H9 (cell line): ENCODE data around the gene TRIM2. TPM values are rescaled to one million over a fixed set of nuclear protein-coding genes. Genes with fewer than 3 reads are reported as not detected.

Source experiments
- DNase-seq: peaks from one replicate; pipeline ENCODE4 v3.0.0-alpha.2; 2017
- H2AFZ ChIP-seq: one replicate; pipeline ENCODE4 v1.6.1; 2013; ENCODE audit warnings: mild to moderate bottlenecking, low read length, control low read depth, moderate library complexity
- H2AK5ac ChIP-seq: 2 replicates; pipeline ENCODE4 v1.6.1; 2013; ENCODE audit warnings: low read length, control low read depth, mixed read lengths; ENCODE audit not compliant: insufficient read length
- H2BK120ac ChIP-seq: one replicate; pipeline ENCODE4 v1.6.1; 2013; ENCODE audit warnings: low read depth, mild to moderate bottlenecking, low read length, control low read depth, inconsistent platforms; ENCODE audit not compliant: poor library complexity, severe bottlenecking
- H2BK12ac ChIP-seq: 2 replicates; pipeline ENCODE4 v1.6.1; 2013; ENCODE audit warnings: low read length, control low read depth, mixed read lengths, low read depth; ENCODE audit not compliant: insufficient read length
- H2BK15ac ChIP-seq: 2 replicates; pipeline ENCODE4 v1.6.1; 2013; ENCODE audit warnings: low read depth, low read length, control low read depth
- H2BK20ac ChIP-seq: one replicate; pipeline ENCODE4 v1.6.1; 2013; ENCODE audit warnings: low read depth, mild to moderate bottlenecking, low read length, control low read depth, inconsistent platforms; ENCODE audit not compliant: poor library complexity, severe bottlenecking
- H2BK5ac ChIP-seq: 2 replicates; pipeline ENCODE4 v1.6.1; 2013; ENCODE audit warnings: low read length, control low read depth, mixed read lengths; ENCODE audit not compliant: insufficient read length
- H3K14ac ChIP-seq: 2 replicates; pipeline ENCODE4 v1.6.1; 2013; ENCODE audit warnings: low read length, control low read depth; ENCODE audit not compliant: insufficient read depth
- H3K18ac ChIP-seq: 2 replicates; pipeline ENCODE4 v1.6.1; 2013; ENCODE audit warnings: low read depth, mild to moderate bottlenecking, mixed read lengths, low read length, control low read depth; ENCODE audit not compliant: insufficient read length
- H3K23ac ChIP-seq: 2 replicates; pipeline ENCODE4 v1.6.1; 2013; ENCODE audit warnings: low read length, control low read depth, mixed read lengths, low read depth; ENCODE audit not compliant: insufficient read length
- H3K23me2 ChIP-seq: 2 replicates; pipeline ENCODE4 v1.6.1; 2013; ENCODE audit warnings: low read depth, mild to moderate bottlenecking, mixed read lengths, low read length, control low read depth; ENCODE audit not compliant: insufficient read length, poor library complexity, severe bottlenecking
- H3K27ac ChIP-seq: 2 replicates; pipeline ENCODE4 v1.5.1; 2013; ENCODE audit warnings: low read length, control low read depth, mixed read lengths, low read depth; ENCODE audit not compliant: insufficient read length
- H3K27me3 ChIP-seq: 2 replicates; pipeline ENCODE4 v1.6.1; 2013; ENCODE audit warnings: low read length, control low read depth, inconsistent platforms; ENCODE audit not compliant: insufficient read depth
- H3K4ac ChIP-seq: 2 replicates; pipeline ENCODE4 v1.6.1; 2013; ENCODE audit warnings: low read depth, mild to moderate bottlenecking, control low read depth, inconsistent platforms, low read length, moderate library complexity
- H3K4me1 ChIP-seq: 2 replicates; pipeline ENCODE4 v1.6.1; 2013; ENCODE audit warnings: low read length, control low read depth, inconsistent platforms; ENCODE audit not compliant: insufficient read depth
- H3K4me2 ChIP-seq: 2 replicates; pipeline ENCODE4 v1.6.1; 2013; ENCODE audit warnings: low read length, control low read depth, mixed read lengths; ENCODE audit not compliant: insufficient read length, insufficient read depth
- H3K56ac ChIP-seq: 2 replicates; pipeline ENCODE4 v1.6.1; 2013; ENCODE audit warnings: low read depth, mild to moderate bottlenecking, mixed read lengths, low read length, control low read depth; ENCODE audit not compliant: insufficient read length
- H3K79me1 ChIP-seq: 2 replicates; pipeline ENCODE4 v1.6.1; 2013; ENCODE audit warnings: low read depth, mild to moderate bottlenecking, moderate library complexity, low read length, control low read depth, inconsistent platforms; ENCODE audit not compliant: insufficient read depth, poor library complexity, severe bottlenecking
- H3K79me2 ChIP-seq: 2 replicates; pipeline ENCODE4 v1.6.1; 2013; ENCODE audit warnings: low read length, control low read depth, inconsistent platforms; ENCODE audit not compliant: insufficient read depth
- H3K9ac ChIP-seq: 2 replicates; pipeline ENCODE4 v1.6.1; 2013; ENCODE audit warnings: low read length, control low read depth, mixed read lengths; ENCODE audit not compliant: insufficient read length; ENCODE audit errors: extremely low read depth
- H3K9me3 ChIP-seq: one replicate; pipeline ENCODE4 v1.6.1; 2013; ENCODE audit warnings: low read depth, low read length, inconsistent platforms; ENCODE audit not compliant: control insufficient read depth
- H3T11ph ChIP-seq: one replicate; pipeline ENCODE4 v1.6.1; 2013; ENCODE audit warnings: mild to moderate bottlenecking, low read length, control low read depth, inconsistent platforms
- H4K20me1 ChIP-seq: one replicate; pipeline ENCODE4 v1.6.1; 2013; ENCODE audit not compliant: control insufficient read depth, insufficient read length, insufficient read depth
- H4K5ac ChIP-seq: 2 replicates; pipeline ENCODE4 v1.6.1; 2013; ENCODE audit warnings: low read depth, mild to moderate bottlenecking, mixed read lengths, low read length, control low read depth; ENCODE audit not compliant: insufficient read length
- H4K8ac ChIP-seq: replicated peaks from 2 replicates; pipeline ENCODE4 v1.6.1; 2013; ENCODE audit warnings: low read length, control low read depth, mixed read lengths, low read depth; ENCODE audit not compliant: insufficient read length
- H4K91ac ChIP-seq: 2 replicates; pipeline ENCODE4 v1.6.1; 2013; ENCODE audit warnings: low read depth, mild to moderate bottlenecking, moderate library complexity, mixed read lengths, low read length, control low read depth; ENCODE audit not compliant: insufficient read length
- H3K27ac Mint-ChIP-seq, 3 experiments: 2 replicates in 2 of 3; 3 replicates in 1 of 3; pipeline ENCODE4 v1.8.0; 2020 to 2021; ENCODE audit warnings: mixed read lengths in 3 of 3, mild to moderate bottlenecking in 1 of 3, moderate library complexity in 1 of 3
- H3K27me3 Mint-ChIP-seq: 2 replicates; pipeline ENCODE4 v1.8.0; 2021; ENCODE audit warnings: low read depth, mild to moderate bottlenecking, moderate library complexity, mixed read lengths
- H3K36me3 Mint-ChIP-seq, 3 experiments: 2 replicates in 2 of 3; 3 replicates in 1 of 3; pipeline ENCODE4 v1.8.0; 2020 to 2021; ENCODE audit warnings: low read depth in 3 of 3, mixed read lengths in 3 of 3; ENCODE audit not compliant: insufficient read depth in 1 of 3
- H3K4me1 Mint-ChIP-seq, 2 experiments: 2 replicates each; pipeline ENCODE4 v1.8.0; 2020; ENCODE audit warnings: mixed read lengths in 2 of 2
- H3K4me3 Mint-ChIP-seq, 2 experiments: 2 replicates in 1 of 2; 3 replicates in 1 of 2; pipeline ENCODE4 v1.8.0; 2020 to 2021; ENCODE audit warnings: mild to moderate bottlenecking in 2 of 2, mixed read lengths in 2 of 2, moderate library complexity in 1 of 2
- H3K9me3 Mint-ChIP-seq, 2 experiments: 2 replicates in 1 of 2; 3 replicates in 1 of 2; pipeline ENCODE4 v1.8.0; 2020; ENCODE audit warnings: mild to moderate bottlenecking in 2 of 2, mixed read lengths in 2 of 2, moderate library complexity in 1 of 2
- CTCF ChIP-seq: fragments of 200-600 bp; sonication (generic); conservative IDR thresholded peaks from 3 replicates; pipeline ENCODE4 v1.8.0; 2021; ENCODE audit warnings: antibody characterized with exemption, mild to moderate bottlenecking
- WGBS: extraction: QIAGEN DNeasy Blood & Tissue Kit; methylation state at CpG from one replicate; pipeline ENCODE4 v1.1.7; 2013; ENCODE audit warnings: missing lambda C conversion rate, low lambda C conversion rate, mixed read lengths; ENCODE audit not compliant: insufficient read length; ENCODE audit errors: extremely low coverage; 5-methylcytosine and 5-hydroxymethylcytosine counted together
- total RNA-seq: library from RNA; stranded (reverse); gene quantifications from 2 replicates; pipeline ENCODE4 v1.2.1, GENCODE V29; 2021

The TRIM2 gene
- total RNA-seq, 1 experiment from 2014 or later, result 28.9 TPM

GRCh38 chr4:153239409-153239808, 35.2 kb downstream of the TRIM2 start:
- Histone ChIP-seq H3K79me1 (no peaks in the 10 kb centered on the region), H3K14ac (no peak overlapping the region), H3K9ac (no peak overlapping the region), H3K27me3 (no peaks in the 10 kb centered on the region), H3K27ac (no peak overlapping the region), H3K4ac (no peak overlapping the region), H4K91ac (no peak overlapping the region), H2AFZ (no peak overlapping the region), H3K56ac (no peak overlapping the region), H3K9me3 (no peaks in the 10 kb centered on the region), H2AK5ac (no peak overlapping the region), H3K4me2 (no peak overlapping the region), H4K5ac (no peak overlapping the region), H2BK20ac (no peak overlapping the region), H2BK12ac (no peak overlapping the region), H3K23me2 (no peaks in the 10 kb centered on the region), H3K79me2 (no peaks in the 10 kb centered on the region; the same call in 1 of the 2 replicates), H3K4me1 (peaks cover 11% of the 10 kb centered on the region; the same call in 1 of the 2 replicates), H3K18ac (no peak overlapping the region), H3K23ac (no peak overlapping the region), H2BK120ac (no peak overlapping the region), H4K20me1 (no peaks in the 10 kb centered on the region), H4K8ac (no peak overlapping the region), H3T11ph (no peak overlapping the region), H2BK15ac (no peak overlapping the region), H2BK5ac (no peak overlapping the region)
- DNase-seq, result no peak
- WGBS, result no CpG with 5 or more reads among the region's 3 CpGs
- Mint-ChIP-seq H3K4me3 (no peak overlapping the region), H3K36me3 (no peaks in the 10 kb centered on the region; a peak in 1 of 7 replicates), H3K4me1 (peaks cover 28 to 30% of the 10 kb centered on the region in 2 experiments), H3K27ac (peak overlapping the region in 1 of 3 experiments; percentile 79; a peak in 2 of 7 replicates), H3K9me3 (no peaks in the 10 kb centered on the region), H3K27me3 (no peaks in the 10 kb centered on the region)
- TF ChIP-seq CTCF, result no peak
